Gastrocnemius medialis (tissue), 4 donors: Measurements from ENCODE around the gene SHC1. TPM values are rescaled to one million over a fixed set of nuclear protein-coding genes. Genes with fewer than 3 reads are reported as not detected.

Experiments used
- ATAC-seq, 2 donors: fragments of 150-250 bp; one replicate each; pipeline ENCODE4 v1.9.1; 2016
- DNase-seq, 2 donors: peaks; one replicate each; pipeline ENCODE4 v3.0.0-alpha.2; 2019
- H3K27ac ChIP-seq, 4 donors: fragments of 200-600 bp; sonication (generic); 1 replicate in 1 of 4; 2 replicates in 3 of 4; pipeline ENCODE4 v1.5.1; 2016 to 2018; ENCODE audit warnings: mild to moderate bottlenecking in 2 of 4, moderate library complexity in 1 of 4
- H3K27me3 ChIP-seq, 3 donors: fragments of 200-600 bp; sonication (generic) in 2 of 3; 1 replicate in 1 of 3; 2 replicates in 2 of 3; pipeline versions ENCODE4 v1.5.1 to v1.6.0; 2016 to 2019; ENCODE audit warnings: mild to moderate bottlenecking in 1 of 3, moderate library complexity in 1 of 3
- H3K36me3 ChIP-seq, 2 donors: fragments of 200-600 bp; sonication (generic) in 1 of 2; one replicate each; pipeline ENCODE4 v1.5.1; 2017 to 2018
- H3K4me1 ChIP-seq, 2 donors: fragments of 200-600 bp; sonication (generic) in 1 of 2; one replicate each; pipeline ENCODE4 v1.5.1; 2016 to 2017; ENCODE audit warnings: mild to moderate bottlenecking in 2 of 2
- H3K4me3 ChIP-seq, 4 donors: fragments of 200-600 bp; sonication (generic) in 3 of 4; 1 replicate in 1 of 4; 2 replicates in 3 of 4; pipeline ENCODE4 v1.5.1; 2016 to 2019; ENCODE audit warnings: mild to moderate bottlenecking in 2 of 4
- H3K9me3 ChIP-seq, 3 donors: fragments of 200-600 bp; sonication (generic) in 2 of 3; 1 replicate in 1 of 3; 2 replicates in 2 of 3; pipeline ENCODE4 v1.5.1; 2016 to 2019
- POLR2A ChIP-seq, 2 donors: fragments of 450-650 bp; IDR thresholded peaks; one replicate each; pipeline ENCODE4 v1.6.1; 2017; ENCODE audit warnings: antibody characterized with exemption in 2 of 2, mild to moderate bottlenecking in 2 of 2, moderate library complexity in 2 of 2
- in situ Hi-C, 4 donors: fragments of 200-750 bp; cut with MboI; loops; one replicate each; pipeline versions ENCODE4 v1.15.0 to v1.8.0; 2017; ENCODE audit warnings: low sequenced_read_pairs in 4 of 4
- intact Hi-C: fragments of 100-400 bp; cut with DNase I; formaldehyde crosslinking; loops from one replicate; pipeline ENCODE4 v1.15.1; 2023; ENCODE audit warnings: low total_unique reads
- total RNA-seq, 4 donors: library from RNA; depleted of rRNA; stranded (reverse); fragments of >200 nt; gene quantifications; one replicate each; pipeline versions ENCODE4 v1.1.0 to v1.2.3, GENCODE V29; 2016
- TF ChIP-seq, protein P1 (sequence below), 5 experiments: fragments of 450-650 bp in 3 of 5; fragments of 200-600 bp in 2 of 5; sonication (generic) in 2 of 5; IDR thresholded peaks in 4 of 5; conservative IDR thresholded peaks in 1 of 5; 1 replicate in 4 of 5; 2 replicates in 1 of 5; pipeline ENCODE4 v1.5.1; 2016 to 2019; ENCODE audit warnings: antibody characterized with exemption in 5 of 5, mild to moderate bottlenecking in 3 of 5, moderate library complexity in 3 of 5

Gene SHC1
- total RNA-seq, 4 donors from 2014 or later = 27.4 to 135 (median 54.9) TPM

DNA sequence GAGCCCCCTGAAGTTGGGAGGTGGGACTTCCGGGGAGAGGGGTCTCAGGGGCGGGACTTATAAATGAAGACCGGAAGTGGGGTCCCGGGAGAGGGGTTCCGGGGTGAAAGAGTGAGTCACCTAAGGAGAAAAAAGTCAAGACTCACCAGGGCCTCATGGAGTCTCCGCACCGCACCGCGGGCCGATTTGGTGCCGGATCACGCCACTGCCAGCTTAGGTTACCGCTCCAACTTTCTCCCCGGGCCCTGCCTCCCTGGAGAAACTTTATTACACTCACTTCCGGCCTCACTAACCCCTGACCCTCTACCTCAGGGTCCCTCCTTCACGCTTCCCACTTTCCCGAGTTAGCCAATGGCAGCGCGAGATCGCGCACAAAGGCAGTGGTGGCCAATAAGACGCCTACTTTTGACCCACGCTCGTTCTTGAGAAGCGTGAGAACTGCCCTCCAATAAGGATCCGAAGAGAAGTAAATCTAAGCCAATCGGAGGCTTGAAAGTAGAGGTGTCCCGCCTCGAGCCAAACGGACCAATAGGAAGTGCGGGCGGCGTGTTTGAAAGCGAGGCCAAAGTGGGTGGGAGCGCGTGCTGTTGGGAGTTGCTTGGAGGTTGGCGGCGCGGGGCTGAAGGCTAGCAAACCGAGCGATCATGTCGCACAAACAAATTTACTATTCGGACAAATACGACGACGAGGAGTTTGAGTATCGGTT is 3.7 kb upstream of the SHC1 start, which contains the start of gene CKS1B:
TSS of gene CKS1B (plus strand) at position 580 of the 706 bp plus-strand sequence. CDS start at position 645, 65 bp downstream.
- intact Hi-C loops (loop anchor here (1.0 to 5.0 kb wide), 4 partner anchors 9 to 113 kb away; partner anchors contain the start of genes ADAM15 and FLAD1), in situ Hi-C loops (loop anchor here in 1 of 4 donors (25.0 kb wide), 1 partner anchor 88 kb away; the partner anchor contains the start of genes ADAM15 and EFNA4)
- Histone ChIP-seq H3K9me3 (no peaks in the 10 kb centered on the region), H3K27ac (peak within 1 kb of the TSS; percentile 93 to 96 (median 95)), H3K36me3 (no peaks in the 10 kb centered on the region), H3K27me3 (no peaks in the 10 kb centered on the region), H3K4me1 (peaks cover 49 to 54% of the 10 kb centered on the region in 2 donors), H3K4me3 (peak within 1 kb of the TSS; percentile 67 to 75 (median 74))
- ATAC-seq (peak; percentile 83), DNase-seq (peak; percentile 97 to 99)
- TF ChIP-seq, protein P1, sequence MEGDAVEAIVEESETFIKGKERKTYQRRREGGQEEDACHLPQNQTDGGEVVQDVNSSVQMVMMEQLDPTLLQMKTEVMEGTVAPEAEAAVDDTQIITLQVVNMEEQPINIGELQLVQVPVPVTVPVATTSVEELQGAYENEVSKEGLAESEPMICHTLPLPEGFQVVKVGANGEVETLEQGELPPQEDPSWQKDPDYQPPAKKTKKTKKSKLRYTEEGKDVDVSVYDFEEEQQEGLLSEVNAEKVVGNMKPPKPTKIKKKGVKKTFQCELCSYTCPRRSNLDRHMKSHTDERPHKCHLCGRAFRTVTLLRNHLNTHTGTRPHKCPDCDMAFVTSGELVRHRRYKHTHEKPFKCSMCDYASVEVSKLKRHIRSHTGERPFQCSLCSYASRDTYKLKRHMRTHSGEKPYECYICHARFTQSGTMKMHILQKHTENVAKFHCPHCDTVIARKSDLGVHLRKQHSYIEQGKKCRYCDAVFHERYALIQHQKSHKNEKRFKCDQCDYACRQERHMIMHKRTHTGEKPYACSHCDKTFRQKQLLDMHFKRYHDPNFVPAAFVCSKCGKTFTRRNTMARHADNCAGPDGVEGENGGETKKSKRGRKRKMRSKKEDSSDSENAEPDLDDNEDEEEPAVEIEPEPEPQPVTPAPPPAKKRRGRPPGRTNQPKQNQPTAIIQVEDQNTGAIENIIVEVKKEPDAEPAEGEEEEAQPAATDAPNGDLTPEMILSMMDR (IDR thresholded peaks at IDR 0.05 in 4 of 5, conservative IDR thresholded peaks at IDR 0.05 in 1 of 5) = no peak
- TF ChIP-seq POLR2A (IDR thresholded peaks at IDR 0.05) = peak; percentile 72 to 73

DNA sequence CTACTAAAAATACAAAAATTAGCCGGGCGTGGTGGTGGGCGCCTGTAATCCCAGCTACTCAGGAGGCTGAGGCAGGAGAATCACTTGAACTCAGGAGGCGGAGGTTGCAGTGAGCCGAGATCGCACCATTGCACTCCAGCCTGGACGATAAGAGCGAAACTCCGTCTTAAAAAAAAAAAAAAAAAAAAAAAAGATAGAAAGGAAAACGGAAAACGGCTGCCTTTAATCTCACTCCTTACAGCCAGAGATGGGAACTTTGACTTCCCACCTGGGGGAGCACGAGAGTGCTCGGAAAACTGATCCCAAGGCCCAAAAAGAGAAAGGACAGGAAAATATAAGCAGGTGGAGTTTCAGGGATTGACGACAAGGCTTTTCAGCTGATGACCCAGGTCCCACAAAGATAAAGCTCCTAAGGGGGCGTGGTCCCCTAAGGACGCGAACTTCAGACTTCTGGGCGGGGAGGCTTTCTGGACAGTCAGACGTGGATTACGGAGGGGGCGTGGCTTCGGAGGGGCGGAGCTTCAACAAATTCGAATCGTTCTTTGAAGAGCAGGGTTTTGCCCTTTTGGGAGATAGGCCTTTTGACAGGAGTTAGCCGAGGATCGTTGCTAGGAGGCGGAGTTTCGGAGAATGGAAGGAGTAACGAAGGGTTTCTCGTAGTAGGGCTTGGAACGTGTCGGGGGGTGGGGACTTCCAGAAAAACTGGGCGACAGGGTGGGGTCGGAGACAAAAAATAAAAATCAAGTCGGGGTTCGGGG is 3.0 kb upstream of the SHC1 start:
- in situ Hi-C loops = loop anchor here in 1 of 4 donors (25.0 kb wide), 1 partner anchor 89 kb away; the partner anchor contains the start of genes ADAM15 and EFNA4
- no peaks in the 10 kb centered on the region for H3K27me3 ChIP-seq
- intact Hi-C loops = loop anchor here (1.0 to 5.0 kb wide), 4 partner anchors 10 to 114 kb away; partner anchors contain the start of genes ADAM15 and FLAD1
- H3K36me3 ChIP-seq = no peaks in the 10 kb centered on the region
- ATAC-seq (peak; percentile 46 to 54), DNase-seq (peak; percentile 92 to 95)
- peak in 1 of 2 donors; percentile 64 for TF ChIP-seq POLR2A (IDR thresholded peaks at IDR 0.05)
- TF ChIP-seq, protein P1 (IDR thresholded peaks at IDR 0.05 in 4 of 5, conservative IDR thresholded peaks at IDR 0.05 in 1 of 5) = no peak
- H3K4me1 ChIP-seq = peaks cover 52 to 54% of the 10 kb centered on the region in 2 donors
- peak overlapping the region; percentile 64 to 75 (median 74) for H3K4me3 ChIP-seq
- H3K27ac ChIP-seq = peak overlapping the region; percentile 93 to 96 (median 95)
- no peaks in the 10 kb centered on the region for H3K9me3 ChIP-seq

DNA sequence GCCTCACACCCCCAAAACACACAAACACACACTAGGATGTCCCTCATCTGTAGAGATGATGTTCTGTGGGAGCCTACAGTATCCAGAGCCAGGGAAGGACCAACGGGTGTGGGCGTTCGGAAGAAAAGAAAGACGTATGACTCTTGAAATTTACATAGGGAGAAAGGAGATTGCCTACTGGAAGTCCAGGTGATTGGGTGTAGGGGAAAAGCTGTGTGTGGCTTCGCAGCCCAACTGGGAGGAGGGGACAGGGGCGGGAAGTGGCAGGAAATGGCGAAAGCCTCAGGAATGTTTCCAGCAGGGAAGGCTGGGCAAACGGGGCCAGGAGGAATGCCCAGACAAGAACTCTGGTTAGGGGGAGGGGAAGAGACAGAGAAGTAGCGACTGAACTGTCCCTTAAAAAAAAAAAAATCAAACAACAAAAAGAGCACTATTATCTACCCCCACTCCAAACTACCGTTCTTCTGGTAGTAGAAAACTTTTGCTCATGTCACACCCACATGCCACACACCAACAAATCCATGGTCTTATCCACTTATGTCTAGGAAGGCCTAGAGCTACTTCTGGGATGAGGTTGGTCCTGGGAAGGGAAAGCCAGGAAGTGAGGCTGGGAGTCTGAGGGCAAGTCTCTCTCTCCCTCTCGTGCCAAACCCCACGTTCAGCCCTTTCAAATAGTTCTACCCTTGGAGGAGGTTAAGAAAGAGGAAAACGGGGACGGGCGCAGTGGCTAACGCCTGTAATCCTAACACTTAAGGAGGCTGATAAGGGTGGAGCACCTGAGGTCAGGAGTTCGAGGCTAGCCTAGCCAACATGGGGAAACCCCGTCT is 2.2 kb upstream of the SHC1 start:
- intact Hi-C loops (loop anchor here (5.0 kb wide), 2 partner anchors 80 to 115 kb away; partner anchors contain the start of gene ADAM15), in situ Hi-C loops (loop anchor here in 1 of 4 donors (25.0 kb wide), 1 partner anchor 90 kb away; the partner anchor contains the start of genes ADAM15 and EFNA4)
- peak overlapping the region; percentile 64 to 75 (median 74) for H3K4me3 ChIP-seq

More for the DNA sequence above, 2.2 kb upstream of the SHC1 start:
- DNase-seq (peak in 1 of 2 donors; percentile 67), ATAC-seq (no peak)
- Histone ChIP-seq H3K9me3 (no peaks in the 10 kb centered on the region), H3K36me3 (peaks cover 0 to 8% of the 10 kb centered on the region in 2 donors), H3K27me3 (no peaks in the 10 kb centered on the region), H3K27ac (peak overlapping the region; percentile 93 to 96 (median 95)), H3K4me1 (peaks cover 52 to 54% of the 10 kb centered on the region in 2 donors)
- TF ChIP-seq, protein P1 (IDR thresholded peaks at IDR 0.05 in 4 of 5, conservative IDR thresholded peaks at IDR 0.05 in 1 of 5) = no peak
- TF ChIP-seq POLR2A (IDR thresholded peaks at IDR 0.05) = peak in 1 of 2 donors; percentile 34
